Measurements from ENCODE around the gene PPM1N.

PPM1N gene

GRCh38 chr19:45469945-45470761, 28.1 kb upstream of the PPM1N start:
- H3K27ac ChIP-seq: peak overlapping the region; percentile 72
- no peak for DNase-seq (ENCODE audit: low read depth, low spot score)

DNA sequence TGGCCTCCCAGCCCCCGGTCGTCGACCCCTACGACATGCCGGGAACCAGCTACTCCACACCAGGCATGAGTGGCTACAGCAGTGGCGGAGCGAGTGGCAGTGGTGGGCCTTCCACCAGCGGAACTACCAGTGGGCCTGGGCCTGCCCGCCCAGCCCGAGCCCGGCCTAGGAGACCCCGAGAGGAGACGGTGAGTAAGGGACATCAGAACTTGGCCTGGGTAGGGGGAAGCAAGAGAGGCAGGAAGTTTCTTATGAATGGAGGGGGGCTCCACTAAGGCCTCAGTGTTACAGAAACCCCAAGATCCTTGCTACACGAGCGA, 27.5 kb upstream of the PPM1N start:
- peak overlapping the region; percentile 72 for H3K27ac ChIP-seq
- no peak for DNase-seq (ENCODE audit: low read depth, low spot score)

- DNase-seq (ENCODE audit: low read depth, low spot score): no peak
- no peak overlapping the region for H3K27ac ChIP-seq
These were observed 26.9 kb upstream of the PPM1N start for GRCh38 chr19:45471111-45471930.

- no peak overlapping the region for H3K27ac ChIP-seq
- DNase-seq (ENCODE audit: low read depth, low spot score): no peak
These were observed 26.2 kb upstream of the PPM1N start for GRCh38 chr19:45471931-45472562.

GRCh38 chr19:45472563-45473366, 25.5 kb upstream of the PPM1N start:
- no peak for DNase-seq (ENCODE audit: low read depth, low spot score)
- H3K27ac ChIP-seq: no peak overlapping the region

DNA sequence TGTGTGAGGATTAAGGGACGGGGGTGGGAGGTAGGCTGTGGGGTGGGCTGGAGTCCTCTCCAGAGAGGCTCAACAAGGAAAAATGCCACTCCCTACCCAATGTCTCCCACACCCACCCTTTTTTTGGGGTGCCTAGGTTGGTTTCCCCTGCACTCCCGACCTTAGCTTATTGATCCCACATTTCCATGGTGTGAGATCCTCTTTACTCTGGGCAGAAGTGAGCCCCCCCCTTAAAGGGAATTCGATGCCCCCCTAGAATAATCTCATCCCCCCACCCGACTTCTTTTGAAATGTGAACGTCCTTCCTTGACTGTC, 24.9 kb upstream of the PPM1N start:
- no peak overlapping the region for H3K27ac ChIP-seq

GRCh38 chr19:45473682-45474605, 24.3 kb upstream of the PPM1N start:
- no peak overlapping the region for H3K27ac ChIP-seq
- DNase-seq (ENCODE audit: low read depth, low spot score): no peak

More for the DNA sequence above, 24.9 kb upstream of the PPM1N start:
- DNase-seq (ENCODE audit: low read depth, low spot score): no peak

GRCh38 chr19:45474606-45475521, 23.4 kb upstream of the PPM1N start:
- no peak overlapping the region for H3K27ac ChIP-seq
- no peak for DNase-seq (ENCODE audit: low read depth, low spot score)

DNA sequence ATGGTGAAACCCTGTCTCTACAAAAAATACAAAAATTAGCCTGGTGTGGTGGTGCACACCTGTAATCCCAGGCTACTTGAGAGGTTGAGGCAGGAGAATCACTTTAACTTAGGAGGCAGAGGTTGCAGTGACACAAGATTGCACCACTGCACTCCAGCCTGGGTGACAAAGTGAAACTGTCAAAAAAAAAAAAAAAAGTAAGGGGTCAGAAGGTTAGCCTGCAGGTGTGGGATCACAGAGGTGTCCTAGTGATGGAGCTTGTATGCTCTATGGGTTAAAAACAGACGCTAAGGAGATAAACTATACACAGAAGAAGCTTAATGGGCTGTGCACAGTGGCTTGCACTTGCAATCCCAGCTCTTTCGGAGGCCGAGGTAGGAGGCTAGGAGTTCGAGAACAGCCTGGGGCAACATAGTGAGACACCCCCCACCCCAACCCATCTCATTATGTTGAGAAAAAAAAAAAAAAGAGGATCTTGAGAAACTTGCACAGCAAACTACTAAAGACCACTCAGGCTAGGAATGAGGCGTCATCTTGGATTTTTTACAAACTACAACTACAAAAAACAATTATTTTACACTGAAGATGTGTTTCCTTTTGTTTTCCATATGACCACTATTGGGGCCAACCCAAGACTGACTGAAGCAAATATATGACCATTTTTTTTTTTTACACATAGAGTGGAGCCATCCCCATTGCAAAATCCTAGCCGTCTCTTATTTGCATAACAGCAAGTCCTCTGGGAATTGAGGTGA, 22.5 kb upstream of the PPM1N start:
- H3K27ac ChIP-seq: no peak overlapping the region
- DNase-seq (ENCODE audit: low read depth, low spot score): no peak

DNA sequence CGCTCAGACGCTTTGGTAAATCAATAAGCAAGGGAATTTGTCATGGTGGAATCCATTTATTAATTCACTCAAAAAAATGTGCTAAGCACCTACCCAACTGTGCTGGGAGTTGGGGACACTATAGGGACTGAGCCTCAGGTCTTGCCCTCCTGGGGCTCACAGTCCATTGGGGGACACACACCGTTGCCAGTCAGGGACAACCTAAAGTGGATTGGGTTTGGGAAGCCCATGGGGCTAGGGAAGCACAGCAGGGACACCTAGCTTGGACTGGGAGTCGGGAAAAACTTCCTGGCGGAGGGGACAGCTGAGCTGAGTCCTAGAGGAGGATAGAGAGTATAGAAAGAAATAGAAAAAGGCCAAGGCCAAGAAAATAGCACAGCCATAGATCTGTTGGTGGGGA, 21.9 kb upstream of the PPM1N start:
- no peak overlapping the region for H3K27ac ChIP-seq
- DNase-seq (ENCODE audit: low read depth, low spot score): no peak

- H3K27ac ChIP-seq: no peak overlapping the region
- no peak for DNase-seq (ENCODE audit: low read depth, low spot score)
These were observed 21.1 kb upstream of the PPM1N start for GRCh38 chr19:45477186-45477585.

- peak; percentile 68 for DNase-seq (ENCODE audit: low read depth, low spot score)
- H3K27ac ChIP-seq: peak overlapping the region; percentile 97
These were observed 20.4 kb upstream of the PPM1N start for GRCh38 chr19:45477713-45478453.

DNA sequence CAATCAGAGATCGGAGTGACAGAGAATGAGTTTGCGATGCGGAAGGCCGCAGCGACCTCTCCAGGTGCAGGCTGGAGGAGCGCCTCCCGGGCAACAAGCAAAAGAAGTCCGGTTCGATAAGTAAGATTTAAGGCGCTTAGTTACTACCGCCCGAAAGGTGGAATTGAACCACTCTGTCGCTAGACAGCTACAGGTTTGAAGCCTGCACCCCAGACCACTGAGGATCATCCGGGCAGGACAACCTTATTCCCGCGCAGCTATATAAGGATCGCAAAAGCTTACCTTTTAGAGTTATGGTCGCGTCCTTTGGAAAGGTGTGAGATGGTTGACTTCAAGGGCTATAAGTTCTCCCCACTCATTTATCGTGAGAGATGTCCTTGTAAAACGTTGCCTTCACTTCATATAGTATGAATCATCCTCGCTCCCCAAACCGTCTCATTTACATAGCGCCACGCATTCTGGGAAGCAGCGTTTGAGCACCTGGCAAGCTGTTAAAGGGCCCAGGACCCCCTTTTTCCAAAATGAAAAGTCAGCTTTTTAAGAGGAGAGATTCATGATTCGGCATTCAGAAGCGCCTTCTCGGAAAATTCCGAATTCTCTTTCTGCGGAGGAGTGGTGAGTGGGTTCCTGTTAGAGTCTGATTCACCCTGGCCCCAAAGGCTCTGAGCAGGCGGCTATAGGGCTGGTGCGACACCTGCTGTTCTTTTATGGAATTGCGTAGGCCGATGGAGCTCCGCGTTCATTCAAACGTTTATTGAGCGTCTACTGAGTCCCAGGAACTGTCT, 19.6 kb upstream of the PPM1N start:
- peak overlapping the region; percentile 97 for H3K27ac ChIP-seq
- DNase-seq (ENCODE audit: low read depth, low spot score): peak; percentile 62

GRCh38 chr19:45483033-45483432, 15.2 kb upstream of the PPM1N start:
- DNase-seq (ENCODE audit: low read depth, low spot score): no peak
- H3K27ac ChIP-seq: no peak overlapping the region

DNA sequence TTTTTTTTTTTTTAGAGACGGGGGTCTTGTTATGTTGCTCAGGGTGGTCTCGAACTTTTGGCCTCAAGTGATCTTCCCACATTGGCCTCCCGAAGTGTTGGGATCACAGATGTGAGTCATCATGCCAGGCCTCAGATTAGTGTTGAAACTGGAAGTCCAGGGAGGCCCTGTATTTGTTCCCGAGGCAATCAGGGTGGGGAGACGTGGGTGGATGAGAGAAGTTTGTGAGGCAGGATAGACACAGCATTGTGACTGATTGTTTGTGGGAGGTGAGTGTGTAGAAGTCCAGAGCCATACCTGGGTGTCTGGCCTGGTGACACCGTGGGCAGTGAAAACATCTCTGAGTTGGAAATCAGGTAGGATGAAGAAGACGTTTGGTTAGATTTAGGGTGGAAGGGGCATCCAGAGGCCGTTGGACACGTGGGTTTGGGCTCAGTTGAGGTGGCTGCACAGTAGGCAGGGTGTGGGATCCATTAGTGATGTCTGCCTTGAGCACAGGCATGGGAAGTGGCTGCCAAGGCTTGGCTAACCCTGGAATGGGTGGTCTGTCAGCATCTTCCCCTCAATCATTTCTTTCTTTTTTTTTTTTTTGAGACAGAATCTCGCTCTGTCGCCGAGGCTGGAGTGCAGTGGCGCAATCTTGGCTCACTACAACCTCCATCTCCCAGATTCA, 13.8 kb upstream of the PPM1N start:
- H3K27ac ChIP-seq: peak overlapping the region; percentile 33

More for the DNA sequence above, 13.8 kb upstream of the PPM1N start:
- no peak for DNase-seq (ENCODE audit: low read depth, low spot score)

Data from epithelial cell of prostate (primary cell).